ENCODE measurements around the gene KIF21A.

Gene KIF21A

DNA sequence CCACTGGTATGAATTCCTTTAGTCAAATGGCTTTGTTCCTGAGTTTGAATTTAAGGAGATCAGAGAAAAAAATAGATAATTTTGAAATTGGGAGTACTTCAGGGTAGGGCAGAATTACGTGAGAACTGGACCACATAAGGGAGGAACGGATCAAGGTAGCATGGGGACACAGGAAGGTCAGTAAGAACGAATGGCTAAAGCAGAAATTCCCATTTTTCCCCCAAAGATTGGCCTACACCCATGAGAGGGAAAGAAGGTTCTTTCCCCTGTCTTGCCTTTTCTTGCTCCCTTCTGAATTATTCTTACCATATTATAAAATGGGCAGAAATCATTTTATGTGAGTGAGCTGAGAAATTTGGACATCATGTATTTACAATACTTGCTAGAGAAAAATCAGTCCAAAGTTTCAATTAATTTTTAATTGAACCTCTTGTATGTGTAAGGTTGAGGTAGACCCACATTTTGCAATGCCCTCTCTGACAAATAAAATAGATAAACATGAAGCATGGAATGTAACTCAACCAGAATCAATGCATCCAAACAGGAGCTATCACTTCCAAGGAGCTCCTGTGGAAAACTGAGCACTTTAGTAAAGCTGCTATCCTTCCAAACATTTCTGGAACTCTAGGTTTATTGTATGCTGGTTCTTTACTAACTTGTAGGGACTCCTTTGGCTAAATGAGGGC, 93.8 kb downstream of the KIF21A start:
- Histone ChIP-seq H3K4me2 (ENCODE audit: low read length) (no peak overlapping the region), H3K4me3 (ENCODE audit: low read depth, low read length) (no peak overlapping the region), H3K4me1 (no peaks in the 10 kb centered on the region), H3K9ac (no peak overlapping the region), H2AFZ (no peak overlapping the region), H3K27me3 (ENCODE audit: control insufficient read depth, insufficient read depth, low read length) (no peaks in the 10 kb centered on the region), H3K9me3 (ENCODE audit: control insufficient read depth, low read length) (no peaks in the 10 kb centered on the region), H3K79me2 (no peaks in the 10 kb centered on the region), H3K36me3 (ENCODE audit: control insufficient read depth, insufficient read depth, low read length) (no peaks in the 10 kb centered on the region), H3K27ac (no peak overlapping the region)
- TF ChIP-seq, protein P1, sequence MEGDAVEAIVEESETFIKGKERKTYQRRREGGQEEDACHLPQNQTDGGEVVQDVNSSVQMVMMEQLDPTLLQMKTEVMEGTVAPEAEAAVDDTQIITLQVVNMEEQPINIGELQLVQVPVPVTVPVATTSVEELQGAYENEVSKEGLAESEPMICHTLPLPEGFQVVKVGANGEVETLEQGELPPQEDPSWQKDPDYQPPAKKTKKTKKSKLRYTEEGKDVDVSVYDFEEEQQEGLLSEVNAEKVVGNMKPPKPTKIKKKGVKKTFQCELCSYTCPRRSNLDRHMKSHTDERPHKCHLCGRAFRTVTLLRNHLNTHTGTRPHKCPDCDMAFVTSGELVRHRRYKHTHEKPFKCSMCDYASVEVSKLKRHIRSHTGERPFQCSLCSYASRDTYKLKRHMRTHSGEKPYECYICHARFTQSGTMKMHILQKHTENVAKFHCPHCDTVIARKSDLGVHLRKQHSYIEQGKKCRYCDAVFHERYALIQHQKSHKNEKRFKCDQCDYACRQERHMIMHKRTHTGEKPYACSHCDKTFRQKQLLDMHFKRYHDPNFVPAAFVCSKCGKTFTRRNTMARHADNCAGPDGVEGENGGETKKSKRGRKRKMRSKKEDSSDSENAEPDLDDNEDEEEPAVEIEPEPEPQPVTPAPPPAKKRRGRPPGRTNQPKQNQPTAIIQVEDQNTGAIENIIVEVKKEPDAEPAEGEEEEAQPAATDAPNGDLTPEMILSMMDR (IDR thresholded peaks at IDR 0.05), result no peak

DNA sequence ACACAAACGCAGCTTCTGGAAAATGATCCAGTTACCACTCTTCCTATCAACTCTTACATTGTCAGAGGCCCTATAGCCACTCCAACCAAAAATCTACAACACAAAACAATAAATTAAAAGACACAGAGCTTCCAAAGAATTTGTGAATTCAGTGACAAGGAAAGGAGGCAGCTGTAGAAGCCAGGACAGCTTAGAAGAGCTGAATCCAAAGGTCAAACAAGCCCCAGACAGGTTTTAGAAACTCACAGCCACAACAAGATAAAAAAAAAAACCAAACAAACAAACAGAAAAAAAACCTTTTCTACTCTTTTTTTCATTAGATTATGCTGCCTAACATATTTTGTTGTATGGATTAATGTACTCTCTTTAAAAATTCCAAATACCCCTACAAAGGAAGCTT, 94.4 kb downstream of the KIF21A start:
- TF ChIP-seq, protein P1 (IDR thresholded peaks at IDR 0.05), result no peak

GRCh38 chr12:39344926-39345325, 98.0 kb downstream of the KIF21A start:
- Histone ChIP-seq H3K79me2 (no peaks in the 10 kb centered on the region), H3K9me3 (ENCODE audit: control insufficient read depth, low read length) (no peaks in the 10 kb centered on the region), H2AFZ (no peak overlapping the region), H3K4me1 (no peaks in the 10 kb centered on the region), H3K4me2 (ENCODE audit: low read length) (no peak overlapping the region), H3K36me3 (ENCODE audit: control insufficient read depth, insufficient read depth, low read length) (no peaks in the 10 kb centered on the region), H3K4me3 (ENCODE audit: low read depth, low read length) (no peak overlapping the region), H3K27ac (no peak overlapping the region), H3K9ac (no peak overlapping the region), H3K27me3 (ENCODE audit: control insufficient read depth, insufficient read depth, low read length) (no peaks in the 10 kb centered on the region)
- TF ChIP-seq, protein P1 (IDR thresholded peaks at IDR 0.05), result no peak

More for the DNA sequence above, 94.4 kb downstream of the KIF21A start:
- H3K9ac ChIP-seq, result no peak overlapping the region
- H3K9me3 ChIP-seq (ENCODE audit: control insufficient read depth, low read length), result no peaks in the 10 kb centered on the region
- H3K4me3 ChIP-seq (ENCODE audit: low read depth, low read length), result no peak overlapping the region
- no peaks in the 10 kb centered on the region for H3K79me2 ChIP-seq
- H3K36me3 ChIP-seq (ENCODE audit: control insufficient read depth, insufficient read depth, low read length), result no peaks in the 10 kb centered on the region
- no peaks in the 10 kb centered on the region for H3K27me3 ChIP-seq (ENCODE audit: control insufficient read depth, insufficient read depth, low read length)
- no peak overlapping the region for H3K27ac ChIP-seq
- H3K4me1 ChIP-seq, result no peaks in the 10 kb centered on the region
- H3K4me2 ChIP-seq (ENCODE audit: low read length), result no peak overlapping the region
- no peak overlapping the region for H2AFZ ChIP-seq

DNA sequence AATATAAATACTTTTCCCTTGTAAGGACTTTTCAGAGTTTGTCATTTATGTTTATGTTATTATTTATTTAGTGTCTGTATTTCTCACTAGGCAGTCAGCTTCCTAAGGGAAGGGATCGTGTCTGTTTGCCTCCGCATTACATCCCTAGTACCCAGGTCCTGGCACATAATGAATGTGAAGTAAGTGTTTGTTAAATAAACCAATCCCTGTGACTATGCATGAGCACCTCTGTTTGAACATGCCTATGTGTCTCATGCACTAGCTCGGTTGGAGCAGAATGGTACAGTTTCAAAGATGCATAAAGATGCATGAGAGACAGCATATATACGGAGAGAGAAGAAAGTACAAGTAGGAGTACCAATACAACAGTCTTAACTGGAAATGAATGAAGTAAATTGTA, 99.3 kb downstream of the KIF21A start:
- no peaks in the 10 kb centered on the region for H3K27me3 ChIP-seq (ENCODE audit: control insufficient read depth, insufficient read depth, low read length)
- no peak overlapping the region for H3K9ac ChIP-seq
- H3K36me3 ChIP-seq (ENCODE audit: control insufficient read depth, insufficient read depth, low read length), result no peaks in the 10 kb centered on the region
- TF ChIP-seq, protein P1 (IDR thresholded peaks at IDR 0.05), result no peak
- H3K4me2 ChIP-seq (ENCODE audit: low read length), result no peak overlapping the region
- no peak overlapping the region for H3K27ac ChIP-seq
- no peaks in the 10 kb centered on the region for H3K4me1 ChIP-seq
- no peak overlapping the region for H2AFZ ChIP-seq
- H3K9me3 ChIP-seq (ENCODE audit: control insufficient read depth, low read length), result no peaks in the 10 kb centered on the region
- no peak overlapping the region for H3K4me3 ChIP-seq (ENCODE audit: low read depth, low read length)
- H3K79me2 ChIP-seq, result no peaks in the 10 kb centered on the region

DNA sequence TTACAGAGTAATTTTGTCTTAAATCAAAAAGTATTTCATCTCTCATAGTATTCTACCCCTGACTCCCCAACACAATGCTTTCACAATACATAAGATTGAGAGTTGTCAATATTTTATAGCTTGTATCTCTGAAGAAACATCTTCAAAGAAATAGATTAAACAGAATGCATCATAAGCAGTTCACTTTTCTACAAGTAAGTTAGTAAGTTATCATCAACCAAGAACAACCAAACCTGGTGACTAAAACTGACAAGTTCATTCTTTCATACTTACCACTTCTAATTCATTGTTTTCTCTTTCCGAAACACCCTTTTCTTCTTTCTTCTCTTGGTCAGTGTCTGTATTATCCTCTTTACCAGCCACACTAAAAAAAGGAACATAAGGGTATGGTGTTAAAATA, 101.2 kb downstream of the KIF21A start:
- no peaks in the 10 kb centered on the region for H3K36me3 ChIP-seq (ENCODE audit: control insufficient read depth, insufficient read depth, low read length)
- H3K4me1 ChIP-seq, result no peaks in the 10 kb centered on the region
- no peak overlapping the region for H3K4me3 ChIP-seq (ENCODE audit: low read depth, low read length)
- H2AFZ ChIP-seq, result no peak overlapping the region
- no peaks in the 10 kb centered on the region for H3K9me3 ChIP-seq (ENCODE audit: control insufficient read depth, low read length)
- no peaks in the 10 kb centered on the region for H3K27me3 ChIP-seq (ENCODE audit: control insufficient read depth, insufficient read depth, low read length)
- TF ChIP-seq, protein P1 (IDR thresholded peaks at IDR 0.05), result no peak
- H3K9ac ChIP-seq, result no peak overlapping the region
- no peaks in the 10 kb centered on the region for H3K79me2 ChIP-seq
- H3K27ac ChIP-seq, result no peak overlapping the region
- H3K4me2 ChIP-seq (ENCODE audit: low read length), result no peak overlapping the region

Measured in parathyroid adenoma (tissue), 2 donors.